ENCODE results near the gene HCFC1R1.

HCFC1R1 gene

GRCh38 chr16:3032624-3033023, 8.9 kb upstream of the HCFC1R1 start:
- no peaks in the 10 kb centered on the region for H3K36me3 ChIP-seq (ENCODE audit: control insufficient read depth, insufficient read depth, low read length)
- H3K9me3 ChIP-seq (ENCODE audit: control insufficient read depth, insufficient read depth, low read length): no peaks in the 10 kb centered on the region
- peaks cover 5% of the 10 kb centered on the region for H3K4me1 ChIP-seq (ENCODE audit: control insufficient read depth, insufficient read depth, low read length)
- no peak overlapping the region for H3K4me3 ChIP-seq (ENCODE audit: low read length)
- no peak for DNase-seq (ENCODE audit: low read depth, low spot score)
- WGBS (ENCODE audit: insufficient coverage, insufficient read length): no CpG with 5 or more reads among the region's 7 CpGs
- H3K27ac ChIP-seq (ENCODE audit: low read length): no peak overlapping the region
- H3K27me3 ChIP-seq (ENCODE audit: control insufficient read depth, insufficient read depth, low read length): no peaks in the 10 kb centered on the region

GRCh38 chr16:3030222-3031212, 6.8 kb upstream of the HCFC1R1 start:
- Histone ChIP-seq H3K36me3 (ENCODE audit: control insufficient read depth, insufficient read depth, low read length) (peaks cover 12% of the 10 kb centered on the region), H3K27ac (ENCODE audit: low read length) (no peak overlapping the region), H3K27me3 (ENCODE audit: control insufficient read depth, insufficient read depth, low read length) (no peaks in the 10 kb centered on the region), H3K4me1 (ENCODE audit: control insufficient read depth, insufficient read depth, low read length) (peaks cover 5% of the 10 kb centered on the region), H3K4me3 (ENCODE audit: low read length) (no peak overlapping the region), H3K9me3 (ENCODE audit: control insufficient read depth, insufficient read depth, low read length) (no peaks in the 10 kb centered on the region)
- no CpG with 5 or more reads among the region's 33 CpGs for WGBS (ENCODE audit: insufficient coverage, insufficient read length)
- DNase-seq (ENCODE audit: low read depth, low spot score): no peak

GRCh38 chr16:3029491-3030221, 5.9 kb upstream of the HCFC1R1 start:
- Histone ChIP-seq H3K27ac (ENCODE audit: low read length) (no peak overlapping the region), H3K27me3 (ENCODE audit: control insufficient read depth, insufficient read depth, low read length) (no peaks in the 10 kb centered on the region), H3K4me3 (ENCODE audit: low read length) (no peak overlapping the region), H3K4me1 (ENCODE audit: control insufficient read depth, insufficient read depth, low read length) (peaks cover 5% of the 10 kb centered on the region), H3K9me3 (ENCODE audit: control insufficient read depth, insufficient read depth, low read length) (no peaks in the 10 kb centered on the region), H3K36me3 (ENCODE audit: control insufficient read depth, insufficient read depth, low read length) (peaks cover 12% of the 10 kb centered on the region)
- DNase-seq (ENCODE audit: low read depth, low spot score): no peak
- no CpG with 5 or more reads among the region's 59 CpGs for WGBS (ENCODE audit: insufficient coverage, insufficient read length)

GRCh38 chr16:3028716-3029319, 5.1 kb upstream of the HCFC1R1 start:
- Histone ChIP-seq H3K9me3 (ENCODE audit: control insufficient read depth, insufficient read depth, low read length) (no peaks in the 10 kb centered on the region), H3K27ac (ENCODE audit: low read length) (no peak overlapping the region), H3K36me3 (ENCODE audit: control insufficient read depth, insufficient read depth, low read length) (peaks cover 12% of the 10 kb centered on the region), H3K27me3 (ENCODE audit: control insufficient read depth, insufficient read depth, low read length) (no peaks in the 10 kb centered on the region), H3K4me1 (ENCODE audit: control insufficient read depth, insufficient read depth, low read length) (peaks cover 5% of the 10 kb centered on the region), H3K4me3 (ENCODE audit: low read length) (no peak overlapping the region)
- no CpG with 5 or more reads among the region's 15 CpGs for WGBS (ENCODE audit: insufficient coverage, insufficient read length)
- DNase-seq (ENCODE audit: low read depth, low spot score): no peak

GRCh38 chr16:3027983-3028715, 4.4 kb upstream of the HCFC1R1 start:
- DNase-seq (ENCODE audit: low read depth, low spot score): no peak
- Histone ChIP-seq H3K36me3 (ENCODE audit: control insufficient read depth, insufficient read depth, low read length) (peaks cover 12% of the 10 kb centered on the region), H3K9me3 (ENCODE audit: control insufficient read depth, insufficient read depth, low read length) (no peaks in the 10 kb centered on the region), H3K27me3 (ENCODE audit: control insufficient read depth, insufficient read depth, low read length) (no peaks in the 10 kb centered on the region), H3K27ac (ENCODE audit: low read length) (no peak overlapping the region), H3K4me3 (ENCODE audit: low read length) (no peak overlapping the region), H3K4me1 (ENCODE audit: control insufficient read depth, insufficient read depth, low read length) (peaks cover 5% of the 10 kb centered on the region)
- no CpG with 5 or more reads among the region's 58 CpGs for WGBS (ENCODE audit: insufficient coverage, insufficient read length)

GRCh38 chr16:3027489-3027795, 3.7 kb upstream of the HCFC1R1 start:
- Histone ChIP-seq H3K27ac (ENCODE audit: low read length) (no peak overlapping the region), H3K4me3 (ENCODE audit: low read length) (no peak overlapping the region), H3K4me1 (ENCODE audit: control insufficient read depth, insufficient read depth, low read length) (peaks cover 9% of the 10 kb centered on the region), H3K9me3 (ENCODE audit: control insufficient read depth, insufficient read depth, low read length) (no peaks in the 10 kb centered on the region), H3K36me3 (ENCODE audit: control insufficient read depth, insufficient read depth, low read length) (peaks cover 14% of the 10 kb centered on the region), H3K27me3 (ENCODE audit: control insufficient read depth, insufficient read depth, low read length) (no peaks in the 10 kb centered on the region)
- DNase-seq (ENCODE audit: low read depth, low spot score): no peak
- WGBS (ENCODE audit: insufficient coverage, insufficient read length): no CpG with 5 or more reads among the region's 8 CpGs

GRCh38 chr16:3026609-3027488, 3.1 kb upstream of the HCFC1R1 start:
- peaks cover 9% of the 10 kb centered on the region for H3K4me1 ChIP-seq (ENCODE audit: control insufficient read depth, insufficient read depth, low read length)
- DNase-seq (ENCODE audit: low read depth, low spot score): no peak
- no peaks in the 10 kb centered on the region for H3K27me3 ChIP-seq (ENCODE audit: control insufficient read depth, insufficient read depth, low read length)
- H3K27ac ChIP-seq (ENCODE audit: low read length): no peak overlapping the region
- WGBS (ENCODE audit: insufficient coverage, insufficient read length): no CpG with 5 or more reads among the region's 24 CpGs
- no peaks in the 10 kb centered on the region for H3K9me3 ChIP-seq (ENCODE audit: control insufficient read depth, insufficient read depth, low read length)
- H3K36me3 ChIP-seq (ENCODE audit: control insufficient read depth, insufficient read depth, low read length): peaks cover 16% of the 10 kb centered on the region
- no peak overlapping the region for H3K4me3 ChIP-seq (ENCODE audit: low read length)

GRCh38 chr16:3026003-3026378, 2.2 kb upstream of the HCFC1R1 start:
- H3K27ac ChIP-seq (ENCODE audit: low read length): no peak overlapping the region
- H3K36me3 ChIP-seq (ENCODE audit: control insufficient read depth, insufficient read depth, low read length): peaks cover 18% of the 10 kb centered on the region
- peaks cover 8% of the 10 kb centered on the region for H3K4me1 ChIP-seq (ENCODE audit: control insufficient read depth, insufficient read depth, low read length)
- H3K4me3 ChIP-seq (ENCODE audit: low read length): no peak overlapping the region
- no peak for DNase-seq (ENCODE audit: low read depth, low spot score)
- H3K27me3 ChIP-seq (ENCODE audit: control insufficient read depth, insufficient read depth, low read length): no peaks in the 10 kb centered on the region
- H3K9me3 ChIP-seq (ENCODE audit: control insufficient read depth, insufficient read depth, low read length): no peaks in the 10 kb centered on the region
- no CpG with 5 or more reads among the region's 8 CpGs for WGBS (ENCODE audit: insufficient coverage, insufficient read length)

- Histone ChIP-seq H3K9me3 (ENCODE audit: control insufficient read depth, insufficient read depth, low read length) (no peaks in the 10 kb centered on the region), H3K4me3 (ENCODE audit: low read length) (no peak overlapping the region), H3K4me1 (ENCODE audit: control insufficient read depth, insufficient read depth, low read length) (peaks cover 8% of the 10 kb centered on the region), H3K27me3 (ENCODE audit: control insufficient read depth, insufficient read depth, low read length) (no peaks in the 10 kb centered on the region), H3K27ac (ENCODE audit: low read length) (no peak overlapping the region), H3K36me3 (ENCODE audit: control insufficient read depth, insufficient read depth, low read length) (peaks cover 18% of the 10 kb centered on the region)
- no peak for DNase-seq (ENCODE audit: low read depth, low spot score)
- no CpG with 5 or more reads among the region's 18 CpGs for WGBS (ENCODE audit: insufficient coverage, insufficient read length)
These were observed 1.6 kb upstream of the HCFC1R1 start for GRCh38 chr16:3025032-3026002.
